Upper lobe of left lung (tissue), 4 donors: ENCODE data around the gene FBN3.

Source experiments
- CTCF ChIP-seq, 6 experiments: fragments of 450-650 bp in 4 of 6; fragments of 200-600 bp in 2 of 6; sonication (generic) in 2 of 6; IDR thresholded peaks; one replicate each; pipeline ENCODE4 v1.5.1; 2016 to 2019; ENCODE audit warnings: antibody characterized with exemption in 6 of 6
- EP300 ChIP-seq, 4 donors: sonication (generic); formaldehyde crosslinking; IDR thresholded peaks; one replicate each; pipeline ENCODE4 v1.5.1; 2017; ENCODE audit warnings: antibody characterized with exemption in 4 of 4, control low read depth in 2 of 4
- POLR2A ChIP-seq, 4 donors: fragments of 450-650 bp; IDR thresholded peaks; one replicate each; pipeline ENCODE4 v1.5.1; 2016 to 2017; ENCODE audit warnings: antibody characterized with exemption in 4 of 4, mild to moderate bottlenecking in 2 of 4
- POLR2AphosphoS5 ChIP-seq, 2 donors: sonication (generic); formaldehyde crosslinking; IDR thresholded peaks; one replicate each; pipeline ENCODE4 v1.5.1; 2017; ENCODE audit warnings: antibody characterized with exemption in 2 of 2

DNA sequence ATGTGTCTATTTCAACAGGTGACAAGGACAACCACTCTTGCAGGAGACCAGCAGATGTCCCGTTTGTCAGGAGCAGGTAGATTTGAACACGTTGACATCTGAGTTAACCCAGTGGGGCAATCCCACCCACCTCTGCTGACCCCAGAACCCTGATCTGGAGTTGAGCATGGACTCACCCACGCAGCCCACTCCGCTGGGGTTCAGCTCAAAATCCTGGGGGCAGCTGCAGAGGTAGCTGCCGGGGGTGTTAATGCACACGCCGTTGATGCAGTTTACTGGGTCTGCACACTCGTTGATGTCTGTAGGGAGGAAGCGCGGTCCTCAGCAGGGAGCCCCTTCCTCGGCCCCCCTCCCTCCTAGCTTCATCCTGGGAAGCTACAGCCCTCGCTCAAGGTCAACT lies 39.9 kb downstream of the FBN3 start:
- TF ChIP-seq CTCF (IDR thresholded peaks at IDR 0.05) (no peak), POLR2AphosphoS5 (IDR thresholded peaks at IDR 0.05) (no peak), POLR2A (IDR thresholded peaks at IDR 0.05) (no peak), EP300 (IDR thresholded peaks at IDR 0.05) (no peak)
